Lung (tissue), 12 donors: Measurements from ENCODE around the gene LSS. TPM values are rescaled to one million over a fixed set of nuclear protein-coding genes. Genes with fewer than 3 reads are reported as not detected.

Experiments
- ATAC-seq: fragments of 200-7000 bp; cut with Tn5 transposase; one replicate; pipeline ENCODE4 v1.9.1; 2020; ENCODE audit warnings: moderate number of reproducible peaks; ENCODE audit not compliant: insufficient read depth, low FRiP score
- DNase-seq, 3 donors: peaks; one replicate each; pipeline ENCODE4 v3.0.0-alpha.2; 2013 to 2017
- H3K27ac ChIP-seq, 2 donors: one replicate each; pipeline ENCODE4 v1.5.1; 2013; ENCODE audit warnings: mild to moderate bottlenecking in 2 of 2, moderate library complexity in 2 of 2, control low read depth in 1 of 2, inconsistent platforms in 1 of 2, low read depth in 1 of 2, low read length in 1 of 2
- H3K27me3 ChIP-seq, 3 donors: one replicate each; pipeline ENCODE4 v1.5.1; 2013; ENCODE audit warnings: low read length in 2 of 3; ENCODE audit not compliant: control insufficient read depth in 3 of 3, insufficient read depth in 3 of 3
- H3K36me3 ChIP-seq, 4 donors: one replicate each; pipeline ENCODE4 v1.5.1; 2013; ENCODE audit warnings: low read length in 4 of 4, mild to moderate bottlenecking in 1 of 4, moderate library complexity in 1 of 4; ENCODE audit not compliant: control insufficient read depth in 4 of 4, insufficient read depth in 4 of 4
- H3K4me1 ChIP-seq, 5 donors: one replicate each; pipeline ENCODE4 v1.5.1; 2013; ENCODE audit warnings: low read length in 5 of 5, mild to moderate bottlenecking in 2 of 5, moderate library complexity in 1 of 5; ENCODE audit not compliant: control insufficient read depth in 5 of 5, insufficient read depth in 5 of 5
- H3K4me3 ChIP-seq: one replicate; pipeline ENCODE4 v1.5.1; 2013; ENCODE audit warnings: mild to moderate bottlenecking, control low read depth, moderate library complexity
- H3K9ac ChIP-seq, 2 donors: one replicate each; pipeline ENCODE4 v1.5.1; 2013; ENCODE audit warnings: low read length in 2 of 2, control low read depth in 1 of 2; ENCODE audit not compliant: insufficient read depth in 1 of 2
- H3K9me3 ChIP-seq, 4 donors: one replicate each; pipeline ENCODE4 v1.5.1; 2013; ENCODE audit warnings: low read length in 3 of 4, mild to moderate bottlenecking in 1 of 4, moderate library complexity in 1 of 4; ENCODE audit not compliant: control insufficient read depth in 4 of 4, insufficient read depth in 3 of 4
- WGBS, 2 donors: extraction: QIAGEN DNeasy Blood & Tissue Kit; methylation state at CpG; one replicate each; pipeline ENCODE4 v1.1.7; 2013; 5-methylcytosine and 5-hydroxymethylcytosine counted together
- polyA plus RNA-seq, 2 donors: library from polyadenylated mRNA; stranded (reverse); fragments of 200-250 nt; gene quantifications; one replicate each; pipeline ENCODE4 v1.2.1, GENCODE V29; 2013
- total RNA-seq, 2 donors: library from RNA; depleted of rRNA in 1 of 2; stranded (reverse); fragments of >200 nt in 1 of 2; gene quantifications; one replicate each; pipeline ENCODE4 v1.2.1, GENCODE V29; 2014 to 2021
- TF ChIP-seq, protein P1 (sequence below): IDR thresholded peaks from 2 replicates; pipeline ENCODE4 v1.5.1; 2012; ENCODE audit warnings: mild to moderate bottlenecking; ENCODE audit errors: control extremely low read depth, extremely low read depth
- donor health status: control.
- donor health status: control.
- donor health status: Bipolar disorder and iron deficiency.
- donor health status: healthy.
- donor health status: DM: yes; HTN: yes; CAD: no.

LSS gene
- total and polyA plus RNA-seq, 4 donors = 54.6 to 152 (median 98.8) TPM

DNA sequence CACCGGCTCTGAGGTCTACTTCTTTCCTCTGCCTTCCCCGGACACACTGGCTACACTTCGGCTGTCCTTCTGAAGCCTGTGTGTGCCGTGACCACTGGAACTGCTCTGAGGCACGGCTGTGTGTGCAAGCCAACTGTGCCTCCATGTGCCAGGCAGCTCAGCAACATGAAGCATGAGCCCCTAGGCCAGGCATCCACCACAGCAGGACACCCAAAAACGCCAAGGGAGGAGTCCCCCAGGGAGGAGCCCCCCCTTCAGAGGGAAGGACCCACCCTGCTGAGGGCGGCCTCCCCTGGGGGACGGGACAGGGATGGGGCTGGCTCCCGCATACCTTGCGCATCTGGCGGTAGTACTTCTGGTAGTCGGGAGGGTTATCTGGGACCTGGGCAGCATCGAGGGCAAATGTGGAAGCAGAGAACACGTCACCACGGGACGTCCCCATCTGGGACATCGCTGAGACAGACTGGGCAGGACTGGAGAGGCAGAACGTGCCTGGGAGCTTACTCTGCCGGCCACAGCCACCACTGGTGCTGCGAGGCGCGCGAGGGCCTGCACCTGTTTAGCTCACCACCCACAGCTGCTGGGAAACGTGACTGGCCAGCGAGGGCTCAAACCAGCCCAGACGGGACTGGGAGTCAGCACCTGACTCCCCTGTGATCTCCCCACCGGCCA, 20.5 kb downstream of the LSS start:
- Histone ChIP-seq H3K9ac (no peak overlapping the region), H3K27me3 (no peaks in the 10 kb centered on the region), H3K9me3 (peaks cover 0 to 1% (median 0%) of the 10 kb centered on the region in 4 donors), H3K36me3 (peaks cover 5 to 76% (median 12%) of the 10 kb centered on the region in 4 donors), H3K4me1 (no peaks in the 10 kb centered on the region), H3K4me3 (no peak overlapping the region), H3K27ac (no peak overlapping the region)
- WGBS, 2 donors = 94 to 95% methylated on average over 26 to 27 of the region's 27 CpGs
- DNase-seq (no peak), ATAC-seq (no peak)
- TF ChIP-seq, protein P1, sequence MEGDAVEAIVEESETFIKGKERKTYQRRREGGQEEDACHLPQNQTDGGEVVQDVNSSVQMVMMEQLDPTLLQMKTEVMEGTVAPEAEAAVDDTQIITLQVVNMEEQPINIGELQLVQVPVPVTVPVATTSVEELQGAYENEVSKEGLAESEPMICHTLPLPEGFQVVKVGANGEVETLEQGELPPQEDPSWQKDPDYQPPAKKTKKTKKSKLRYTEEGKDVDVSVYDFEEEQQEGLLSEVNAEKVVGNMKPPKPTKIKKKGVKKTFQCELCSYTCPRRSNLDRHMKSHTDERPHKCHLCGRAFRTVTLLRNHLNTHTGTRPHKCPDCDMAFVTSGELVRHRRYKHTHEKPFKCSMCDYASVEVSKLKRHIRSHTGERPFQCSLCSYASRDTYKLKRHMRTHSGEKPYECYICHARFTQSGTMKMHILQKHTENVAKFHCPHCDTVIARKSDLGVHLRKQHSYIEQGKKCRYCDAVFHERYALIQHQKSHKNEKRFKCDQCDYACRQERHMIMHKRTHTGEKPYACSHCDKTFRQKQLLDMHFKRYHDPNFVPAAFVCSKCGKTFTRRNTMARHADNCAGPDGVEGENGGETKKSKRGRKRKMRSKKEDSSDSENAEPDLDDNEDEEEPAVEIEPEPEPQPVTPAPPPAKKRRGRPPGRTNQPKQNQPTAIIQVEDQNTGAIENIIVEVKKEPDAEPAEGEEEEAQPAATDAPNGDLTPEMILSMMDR = no peak

DNA sequence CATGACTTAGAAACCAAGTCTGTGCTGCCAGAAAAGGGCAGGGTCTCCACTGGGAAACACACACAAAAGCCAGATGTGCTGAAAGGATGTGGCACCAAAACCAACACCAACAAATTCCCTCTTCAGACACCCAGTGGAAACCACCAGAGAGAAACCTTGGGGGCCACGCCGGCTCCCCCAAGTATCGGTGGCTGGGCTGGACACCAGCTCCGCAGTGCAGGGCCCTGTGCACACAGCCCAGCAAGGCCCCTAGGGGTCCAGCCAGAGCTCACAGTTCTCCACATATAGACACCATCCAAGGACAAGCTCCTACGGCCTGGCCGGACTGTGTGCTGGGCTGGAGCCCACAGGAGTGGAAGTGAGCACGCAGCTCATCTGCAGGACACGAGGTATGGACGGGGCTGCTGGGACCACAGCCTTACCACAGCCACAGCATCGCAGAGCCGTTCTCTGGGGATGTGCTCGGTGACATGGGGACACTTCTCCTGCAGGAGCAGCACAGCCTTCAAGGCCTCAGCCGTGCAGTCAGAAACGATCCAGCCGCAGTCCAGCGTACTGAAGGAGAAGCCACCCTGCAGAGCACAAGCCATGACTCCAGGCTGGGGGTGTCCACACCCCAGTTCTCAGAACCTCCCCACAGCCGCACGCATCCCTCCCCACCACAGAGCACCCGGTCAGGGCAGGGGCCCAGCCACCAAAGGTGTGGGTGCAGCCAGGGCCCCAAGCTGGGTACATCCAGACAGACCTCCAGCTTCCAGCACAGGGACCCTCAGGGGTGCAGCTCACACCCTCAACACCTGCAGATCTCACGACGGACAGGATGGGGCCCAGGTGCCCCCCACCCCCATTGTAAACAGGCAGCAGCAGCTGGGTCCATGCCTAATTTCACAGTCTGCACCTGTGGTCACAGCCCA, 21.3 kb downstream of the LSS start:
- DNase-seq = peak in 1 of 3 donors; percentile 8

DNA sequence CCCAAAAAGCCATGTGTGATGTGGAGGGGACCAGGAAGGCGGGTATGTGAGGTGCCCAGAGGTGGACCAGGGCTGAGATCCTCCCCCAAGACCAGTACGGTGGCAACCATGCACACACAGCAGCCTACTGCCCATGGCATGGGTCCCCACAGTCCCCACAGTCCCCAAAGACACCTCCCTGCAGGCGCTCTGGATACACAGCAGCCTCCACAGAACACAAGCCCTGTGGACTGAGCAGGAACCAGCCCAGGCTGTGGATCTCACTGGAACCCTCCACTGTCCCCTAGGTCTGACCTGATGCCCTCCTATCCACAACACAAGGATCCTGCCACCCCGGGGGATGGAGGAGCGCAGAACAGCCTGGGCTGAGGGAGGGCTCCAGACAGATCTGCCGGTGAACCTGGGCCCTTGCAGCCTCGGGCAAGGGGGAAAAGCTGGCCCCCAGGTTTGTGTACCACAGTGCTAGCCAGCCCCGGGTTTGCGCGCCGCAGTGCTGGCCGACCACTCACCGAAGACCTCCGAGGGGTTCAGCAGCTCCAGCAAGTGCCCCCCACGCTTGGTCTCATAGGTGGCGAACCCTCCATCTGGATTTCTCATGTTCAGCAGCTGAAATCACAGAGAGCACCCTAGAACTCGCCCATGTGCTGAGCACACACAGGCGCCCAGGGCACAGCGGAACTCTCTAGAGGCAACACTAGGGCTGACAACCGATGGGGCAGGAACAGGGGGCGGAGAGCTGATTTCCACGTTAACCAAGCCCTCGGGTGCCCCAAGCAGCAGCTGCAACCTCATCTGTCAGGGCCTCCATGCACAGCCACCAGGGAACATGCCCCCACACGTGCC, 22.2 kb downstream of the LSS start:
- H3K9ac ChIP-seq = no peak overlapping the region
- H3K27me3 ChIP-seq = no peaks in the 10 kb centered on the region
- H3K4me1 ChIP-seq = no peaks in the 10 kb centered on the region
- no peak overlapping the region for H3K27ac ChIP-seq
- no peaks in the 10 kb centered on the region for H3K9me3 ChIP-seq
- 95 to 97% methylated on average over 24 of the region's 24 CpGs for WGBS, 2 donors
- no peak overlapping the region for H3K4me3 ChIP-seq
- TF ChIP-seq, protein P1 = no peak
- peaks cover 5 to 64% (median 8%) of the 10 kb centered on the region in 4 donors for H3K36me3 ChIP-seq
- ATAC-seq = no peak
- peak in 1 of 3 donors; percentile 2 for DNase-seq

More for the DNA sequence above, 21.3 kb downstream of the LSS start:
- no peak overlapping the region for H3K4me3 ChIP-seq
- no peaks in the 10 kb centered on the region for H3K27me3 ChIP-seq
- H3K27ac ChIP-seq = no peak overlapping the region
- H3K36me3 ChIP-seq = peaks cover 5 to 73% (median 8%) of the 10 kb centered on the region in 4 donors
- H3K9me3 ChIP-seq = peaks cover 0 to 1% (median 0%) of the 10 kb centered on the region in 4 donors
- WGBS, 2 donors = 95% methylated on average over 21 of the region's 21 CpGs
- TF ChIP-seq, protein P1 = no peak
- H3K4me1 ChIP-seq = no peaks in the 10 kb centered on the region
- ATAC-seq = no peak
- H3K9ac ChIP-seq = no peak overlapping the region
